A549 (cell line): ENCODE data around the gene KLHL29. TPM values are rescaled to one million over a fixed set of nuclear protein-coding genes. Genes with fewer than 3 reads are reported as not detected.
A peak's percentile ranks its signal among the peaks of the same experiment; 100 is the strongest.

Experiments used
- ATAC-seq, 2 experiments: fragments of 200-7000 bp in 1 of 2; fragments of >200 bp in 1 of 2; cut with Nextera tagmentation in 1 of 2; cut with Tn5 transposase in 1 of 2; 3 replicates each; pipeline versions ENCODE4 v1.8.0 to v1.9.1; 2018 to 2020; ENCODE audit warnings: mild to moderate bottlenecking in 1 of 2, moderate library complexity in 1 of 2
- CTCF ChIA-PET: fragments of 300-600 bp; sonication (Branson Sonifier 250); formaldehyde crosslinking; extraction: SDS; loops from one replicate; lab custom pipeline; 2021; ENCODE audit warnings: antibody characterized with exemption, inconsistent platforms; lab: Yijun Ruan, JAX
- POLR2A ChIA-PET: fragments of 350-600 bp; formaldehyde crosslinking; extraction: SDS; loops from one replicate; lab custom pipeline; 2021; ENCODE audit warnings: antibody characterized with exemption, inconsistent platforms; lab: Yijun Ruan, JAX
- DNase-seq, 2 experiments: peaks; one replicate each; pipeline versions ENCODE4 v3.0.0 to v3.0.0-alpha.2; 2011 to 2016; ENCODE audit warnings: low read depth in 1 of 2, low spot score in 1 of 2
- FAIRE-seq: peaks from 2 replicates; lab custom pipeline; 2011; peaks lifted over from hg19 to GRCh38; lab: Jason Lieb, UNC
- H3K27ac ChIP-seq, 2 experiments: fragments of >200 bp; sonication (Bioruptor Twin); formaldehyde crosslinking; 3 replicates each; pipeline ENCODE4 v1.5.1; 2016 to 2017
- H3K4me1 ChIP-seq: fragments of >200 bp; sonication (Bioruptor Twin); formaldehyde crosslinking; 3 replicates; pipeline ENCODE4 v1.6.1; 2016
- H3K4me2 ChIP-seq: fragments of >200 bp; sonication (Bioruptor Twin); formaldehyde crosslinking; 3 replicates; pipeline ENCODE4 v1.6.1; 2016
- H3K4me3 ChIP-seq: fragments of >200 bp; sonication (Bioruptor Twin); formaldehyde crosslinking; 3 replicates; pipeline ENCODE4 v1.5.1; 2016
- H3K9me3 ChIP-seq: fragments of >200 bp; sonication (Bioruptor Twin); formaldehyde crosslinking; 3 replicates; pipeline ENCODE4 v1.6.1; 2016
- BHLHE40 ChIP-seq: IDR thresholded peaks from 2 replicates; pipeline ENCODE4 v1.6.1; 2012; ENCODE audit warnings: low read depth, low read length, inconsistent platforms
- CHD4 ChIP-seq: fragments of 200-600 bp; sonication (generic); IDR thresholded peaks from 2 replicates; pipeline ENCODE4 v1.6.1; 2016; ENCODE audit warnings: antibody characterized with exemption, mild to moderate bottlenecking, borderline replicate concordance
- CTCF ChIP-seq: fragments of >200 bp; sonication (Bioruptor Twin); formaldehyde crosslinking; IDR thresholded peaks from 3 replicates; pipeline ENCODE4 v1.5.1; 2016
- E2F6 ChIP-seq: IDR thresholded peaks from 2 replicates; pipeline ENCODE4 v1.6.1; 2012; ENCODE audit warnings: low read depth, borderline replicate concordance
- EHF ChIP-seq: fragments of 250-450 bp; sonication (Bioruptor Pico); IDR thresholded peaks from 2 replicates; pipeline ENCODE4 v1.5.0; 2020; ENCODE audit warnings: mild to moderate bottlenecking
- EP300 ChIP-seq, 2 experiments: fragments of >200 bp; sonication (Bioruptor Twin); formaldehyde crosslinking; IDR thresholded peaks; 2 replicates in 1 of 2; 3 replicates in 1 of 2; pipeline ENCODE4 v1.6.1; 2016 to 2017
- ESRRA ChIP-seq: fragments of 150-350 bp; IDR thresholded peaks from 2 replicates; pipeline ENCODE4 v1.6.1; 2014; ENCODE audit warnings: mild to moderate bottlenecking, low read length, borderline replicate concordance
- FOSB ChIP-seq: fragments of 250-450 bp; sonication (Bioruptor Pico); IDR thresholded peaks from 2 replicates; pipeline ENCODE4 v1.5.0; 2020; ENCODE audit warnings: mild to moderate bottlenecking, moderate library complexity
- GATA3 ChIP-seq: IDR thresholded peaks from 2 replicates; pipeline ENCODE4 v1.6.1; 2012; ENCODE audit warnings: borderline replicate concordance
- HES2 ChIP-seq: fragments of >200 bp; sonication (Bioruptor Twin); formaldehyde crosslinking; IDR thresholded peaks from 2 replicates; pipeline ENCODE4 v1.6.1; 2016
- HEYL ChIP-seq: fragments of 250-450 bp; sonication (Bioruptor Pico); IDR thresholded peaks from 2 replicates; pipeline ENCODE4 v1.8.0; 2021; ENCODE audit warnings: mild to moderate bottlenecking, moderate library complexity
- HOXA7 ChIP-seq: fragments of 250-450 bp; sonication (Bioruptor Pico); IDR thresholded peaks from 2 replicates; pipeline ENCODE4 v1.5.0; 2020; ENCODE audit warnings: mild to moderate bottlenecking, moderate library complexity
- HOXB5 ChIP-seq: fragments of 250-450 bp; sonication (Bioruptor Pico); IDR thresholded peaks from 2 replicates; pipeline ENCODE4 v1.5.0; 2020; ENCODE audit warnings: mild to moderate bottlenecking, moderate library complexity
- KDM5A ChIP-seq: fragments of 200-600 bp; sonication (generic); IDR thresholded peaks from 2 replicates; pipeline ENCODE4 v1.6.1; 2016; ENCODE audit warnings: antibody characterized with exemption, mild to moderate bottlenecking
- MAX ChIP-seq: IDR thresholded peaks from 2 replicates; pipeline ENCODE4 v1.6.1; 2012
- MAZ ChIP-seq: fragments of 150-350 bp; IDR thresholded peaks from 2 replicates; pipeline ENCODE4 v1.6.1; 2014; ENCODE audit warnings: antibody characterized with exemption, low read depth, low read length, borderline replicate concordance
- MYC ChIP-seq: IDR thresholded peaks from 2 replicates; pipeline ENCODE4 v1.6.1; 2012; ENCODE audit warnings: mild to moderate bottlenecking, inconsistent platforms, low read length, improper control_type of control experiment, borderline replicate concordance
- NR3C1 ChIP-seq: fragments of >200 bp; sonication (Bioruptor Twin); formaldehyde crosslinking; IDR thresholded peaks from 3 replicates; pipeline ENCODE4 v1.6.1; 2017
- PHF8 ChIP-seq: fragments of 200-600 bp; sonication (generic); IDR thresholded peaks from 2 replicates; pipeline ENCODE4 v1.6.1; 2016; ENCODE audit warnings: low read depth, mild to moderate bottlenecking, antibody characterized with exemption, moderate library complexity, borderline replicate concordance
- RAD21 ChIP-seq, 2 experiments: fragments of >200 bp in 1 of 2; sonication (Bioruptor Twin) in 1 of 2; formaldehyde crosslinking in 1 of 2; IDR thresholded peaks in 1 of 2; conservative IDR thresholded peaks in 1 of 2; 2 replicates in 1 of 2; 3 replicates in 1 of 2; pipeline ENCODE4 v1.6.1; 2012 to 2018; ENCODE audit warnings: inconsistent platforms in 1 of 2
- RARB ChIP-seq: fragments of 250-450 bp; sonication (Bioruptor Pico); IDR thresholded peaks from 2 replicates; pipeline ENCODE4 v1.8.0; 2021; ENCODE audit warnings: mild to moderate bottlenecking, moderate library complexity
- RNF2 ChIP-seq: fragments of 200-600 bp; sonication (generic); IDR thresholded peaks from 2 replicates; pipeline ENCODE4 v1.6.1; 2016; ENCODE audit warnings: low read depth, mild to moderate bottlenecking, antibody characterized with exemption, moderate library complexity, borderline replicate concordance
- SMC3 ChIP-seq: fragments of >200 bp; sonication (Bioruptor Twin); formaldehyde crosslinking; IDR thresholded peaks from 3 replicates; pipeline ENCODE4 v1.6.1; 2018; ENCODE audit warnings: inconsistent platforms
- SREBF2 ChIP-seq: fragments of 450-650 bp; IDR thresholded peaks from 2 replicates; pipeline ENCODE4 v1.6.1; 2014; ENCODE audit warnings: mild to moderate bottlenecking, moderate library complexity
- TP53 ChIP-seq: fragments of 250-450 bp; sonication (Bioruptor Pico); IDR thresholded peaks from 2 replicates; pipeline ENCODE4 v1.5.0; 2021; ENCODE audit warnings: mild to moderate bottlenecking, moderate library complexity
- ZC3H11A ChIP-seq: fragments of 450-650 bp; IDR thresholded peaks from 2 replicates; pipeline ENCODE4 v1.6.1; 2014; ENCODE audit warnings: antibody characterized with exemption, mild to moderate bottlenecking
- ZSCAN20 ChIP-seq: fragments of 250-450 bp; sonication (Bioruptor Pico); IDR thresholded peaks from 2 replicates; pipeline ENCODE4 v1.8.0; 2022; ENCODE audit warnings: mild to moderate bottlenecking, moderate library complexity
- WGBS: methylation state at CpG from one replicate; pipeline ENCODE4 v1.1.6; 2017; ENCODE audit errors: missing lambda C conversion rate; 5-methylcytosine and 5-hydroxymethylcytosine counted together
- polyA plus RNA-seq, 4 experiments: library from polyadenylated mRNA; depleted of rRNA in 3 of 4; stranded (reverse); fragments of >200 nt; fragmentation: RNase III in 1 of 4; extraction: RNeasy Plus Mini Kit Qiagen cat#74134 plus additional on column Dnase treatment in 1 of 4; gene quantifications; 2 replicates in 3 of 4; 3 replicates in 1 of 4; pipeline ENCODE4 v1.2.3, GENCODE V29; 2011 to 2017
- TF ChIP-seq, protein P1 (sequence below): fragments of 200-600 bp; sonication (generic); IDR thresholded peaks from 2 replicates; pipeline ENCODE4 v1.6.1; 2016; ENCODE audit warnings: antibody characterized with exemption, mild to moderate bottlenecking, moderate library complexity
- TF ChIP-seq, protein P2 (sequence below): fragments of 250-450 bp; sonication (Bioruptor Pico); IDR thresholded peaks from 2 replicates; pipeline ENCODE4 v1.5.0; 2021; ENCODE audit warnings: mild to moderate bottlenecking, moderate library complexity, borderline replicate concordance

KLHL29 gene
- polyA plus RNA-seq, 2 of the 4 experiments (the other 2 are of a cell fraction) = 1.3 to 2.5 TPM

DNA sequence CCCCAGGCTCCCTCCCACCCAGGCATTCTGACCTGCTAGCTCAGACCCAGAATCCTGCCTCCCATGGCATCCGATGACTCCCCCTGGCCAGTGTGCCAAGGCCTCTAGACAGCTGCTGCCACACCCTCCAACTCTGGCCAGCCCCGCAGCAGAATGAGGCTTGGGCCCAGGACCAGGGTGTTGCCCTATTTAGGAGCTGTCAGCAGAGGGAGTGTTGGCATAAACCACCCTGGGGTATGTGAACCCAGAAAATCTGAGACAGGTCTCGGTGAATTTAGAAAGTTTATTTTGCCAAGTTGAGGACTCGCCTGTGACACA is 134.3 kb downstream of the KLHL29 start:
- DNase-seq (no peak), ATAC-seq (no peak), FAIRE-seq (no peak)
- no peaks in the 10 kb centered on the region for H3K9me3 ChIP-seq
- TF ChIP-seq SREBF2 = no peak
- no peak for TF ChIP-seq RARB (CRISPR knock-in tag)
- TF ChIP-seq EHF (CRISPR knock-in tag) = no peak
- TF ChIP-seq MAX = no peak
- TF ChIP-seq NR3C1 = no peak
- TF ChIP-seq CTCF = no peak
- TF ChIP-seq HOXB5 (CRISPR knock-in tag) = no peak
- TF ChIP-seq RNF2 = no peak
- no peak for TF ChIP-seq CHD4
- TF ChIP-seq ZC3H11A = no peak
- no peak for TF ChIP-seq MAZ
- TF ChIP-seq SMC3 = no peak
- TF ChIP-seq HEYL (CRISPR knock-in tag) = no peak
- TF ChIP-seq, protein P1, sequence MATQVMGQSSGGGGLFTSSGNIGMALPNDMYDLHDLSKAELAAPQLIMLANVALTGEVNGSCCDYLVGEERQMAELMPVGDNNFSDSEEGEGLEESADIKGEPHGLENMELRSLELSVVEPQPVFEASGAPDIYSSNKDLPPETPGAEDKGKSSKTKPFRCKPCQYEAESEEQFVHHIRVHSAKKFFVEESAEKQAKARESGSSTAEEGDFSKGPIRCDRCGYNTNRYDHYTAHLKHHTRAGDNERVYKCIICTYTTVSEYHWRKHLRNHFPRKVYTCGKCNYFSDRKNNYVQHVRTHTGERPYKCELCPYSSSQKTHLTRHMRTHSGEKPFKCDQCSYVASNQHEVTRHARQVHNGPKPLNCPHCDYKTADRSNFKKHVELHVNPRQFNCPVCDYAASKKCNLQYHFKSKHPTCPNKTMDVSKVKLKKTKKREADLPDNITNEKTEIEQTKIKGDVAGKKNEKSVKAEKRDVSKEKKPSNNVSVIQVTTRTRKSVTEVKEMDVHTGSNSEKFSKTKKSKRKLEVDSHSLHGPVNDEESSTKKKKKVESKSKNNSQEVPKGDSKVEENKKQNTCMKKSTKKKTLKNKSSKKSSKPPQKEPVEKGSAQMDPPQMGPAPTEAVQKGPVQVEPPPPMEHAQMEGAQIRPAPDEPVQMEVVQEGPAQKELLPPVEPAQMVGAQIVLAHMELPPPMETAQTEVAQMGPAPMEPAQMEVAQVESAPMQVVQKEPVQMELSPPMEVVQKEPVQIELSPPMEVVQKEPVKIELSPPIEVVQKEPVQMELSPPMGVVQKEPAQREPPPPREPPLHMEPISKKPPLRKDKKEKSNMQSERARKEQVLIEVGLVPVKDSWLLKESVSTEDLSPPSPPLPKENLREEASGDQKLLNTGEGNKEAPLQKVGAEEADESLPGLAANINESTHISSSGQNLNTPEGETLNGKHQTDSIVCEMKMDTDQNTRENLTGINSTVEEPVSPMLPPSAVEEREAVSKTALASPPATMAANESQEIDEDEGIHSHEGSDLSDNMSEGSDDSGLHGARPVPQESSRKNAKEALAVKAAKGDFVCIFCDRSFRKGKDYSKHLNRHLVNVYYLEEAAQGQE = no peak
- TF ChIP-seq KDM5A = no peak
- H3K4me2 ChIP-seq = no peak overlapping the region
- H3K4me3 ChIP-seq = no peak overlapping the region
- no peak overlapping the region for H3K27ac ChIP-seq
- ChIA-PET POLR2A (no interaction called here), CTCF (interaction anchor here (1.0 to 3.0 kb wide), 2 partner anchors 9 to 10 kb away, joined by 4 to 9 read pairs; no protein-coding TSS in a partner anchor)
- WGBS = 89% methylated on average over 3 of the region's 4 CpGs
- H3K4me1 ChIP-seq = peaks cover 4% of the 10 kb centered on the region; the same call in 1 of the 3 replicates

- no peak for FAIRE-seq
- 56% methylated on average over 5 of the region's 5 CpGs for WGBS
These were observed 135.3 kb downstream of the KLHL29 start for GRCh38 chr2:23520256-23520655.

More at GRCh38 chr2:23520256-23520655, 135.3 kb downstream of the KLHL29 start:
- ChIA-PET CTCF (interaction anchor here (3.0 kb wide), 1 partner anchor 9 kb away, joined by 9 read pairs; no protein-coding TSS in a partner anchor), POLR2A (no interaction called here)
- H3K4me1 ChIP-seq = peaks cover 4% of the 10 kb centered on the region; the same call in 1 of the 3 replicates
- H3K4me3 ChIP-seq = no peak overlapping the region
- ATAC-seq = no peak
- H3K9me3 ChIP-seq = no peaks in the 10 kb centered on the region
- no peak overlapping the region for H3K27ac ChIP-seq
- DNase-seq = no peak
- 0 out of 3 replicates have a peak overlapping the region, but pooled peaks have one; percentile 9 for H3K4me2 ChIP-seq
- TF ChIP-seq ZC3H11A (no peak), ESRRA (no peak), HES2 (no peak), ZSCAN20 (no peak), E2F6 (no peak), EP300 (IDR thresholded peaks at IDR 0.05) (no peak), PHF8 (no peak), MYC (no peak), HOXA7 (no peak), TP53 (CRISPR knock-in tag) (no peak), RAD21 (conservative IDR thresholded peaks at IDR 0.05 in 1 of 2, IDR thresholded peaks at IDR 0.05 in 1 of 2) (no peak), GATA3 (no peak), FOSB (CRISPR knock-in tag) (no peak), BHLHE40 (no peak)
- TF ChIP-seq, protein P2, sequence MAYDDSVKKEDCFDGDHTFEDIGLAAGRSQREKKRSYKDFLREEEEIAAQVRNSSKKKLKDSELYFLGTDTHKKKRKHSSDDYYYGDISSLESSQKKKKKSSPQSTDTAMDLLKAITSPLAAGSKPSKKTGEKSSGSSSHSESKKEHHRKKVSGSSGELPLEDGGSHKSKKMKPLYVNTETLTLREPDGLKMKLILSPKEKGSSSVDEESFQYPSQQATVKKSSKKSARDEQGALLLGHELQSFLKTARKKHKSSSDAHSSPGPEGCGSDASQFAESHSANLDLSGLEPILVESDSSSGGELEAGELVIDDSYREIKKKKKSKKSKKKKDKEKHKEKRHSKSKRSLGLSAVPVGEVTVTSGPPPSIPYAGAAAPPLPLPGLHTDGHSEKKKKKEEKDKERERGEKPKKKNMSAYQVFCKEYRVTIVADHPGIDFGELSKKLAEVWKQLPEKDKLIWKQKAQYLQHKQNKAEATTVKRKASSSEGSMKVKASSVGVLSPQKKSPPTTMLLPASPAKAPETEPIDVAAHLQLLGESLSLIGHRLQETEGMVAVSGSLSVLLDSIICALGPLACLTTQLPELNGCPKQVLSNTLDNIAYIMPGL (CRISPR knock-in tag) = no peak
